Panc1 (cell line): Measurements from ENCODE around the gene PIP4K2C. TPM values are rescaled to one million over a fixed set of nuclear protein-coding genes. Genes with fewer than 3 reads are reported as not detected.

Source experiments
- ATAC-seq: fragments of 200-7000 bp; cut with Tn5 transposase; 2 replicates; pipeline ENCODE4 v1.9.1; 2020; ENCODE audit warnings: mild to moderate bottlenecking, moderate library complexity
- BruUV-seq: library from RNA; stranded (reverse); fragments of 400-500 nt; replicated peaks from 2 replicates; lab custom pipeline; 2021; lab: Mats Ljungman, UMichigan
- CTCF ChIA-PET: fragments of 300-600 bp; sonication (Branson Sonifier 250); formaldehyde crosslinking; loops from one replicate; lab custom pipeline; 2022; ENCODE audit warnings: antibody characterized with exemption; lab: Charles Lee
- POLR2A ChIA-PET: fragments of 300-600 bp; sonication (Branson Sonifier 250); formaldehyde crosslinking; loops from one replicate; lab custom pipeline; 2022; ENCODE audit warnings: antibody characterized with exemption; lab: Charles Lee
- DNase-seq: peaks from one replicate; pipeline ENCODE4 v3.0.0-alpha.2; 2010; ENCODE audit warnings: low read depth, low spot score
- H3K27ac ChIP-seq: 2 replicates; pipeline ENCODE4 v1.5.1; 2011; ENCODE audit warnings: mild to moderate bottlenecking, low read length, inconsistent platforms
- H3K27me3 ChIP-seq: fragments of 200-500 bp; sonication (Bioruptor generic); 2 replicates; pipeline ENCODE4 v1.6.0; 2014; ENCODE audit warnings: low read length, inconsistent platforms; ENCODE audit not compliant: control insufficient read depth, insufficient read depth
- H3K36me3 ChIP-seq: fragments of 200-500 bp; sonication (Bioruptor generic); 2 replicates; pipeline ENCODE4 v1.5.1; 2014; ENCODE audit warnings: inconsistent platforms, mild to moderate bottlenecking, low read length, moderate library complexity; ENCODE audit not compliant: control insufficient read depth, insufficient read depth
- H3K4me1 ChIP-seq: 2 replicates; pipeline ENCODE4 v1.5.1; 2011; ENCODE audit warnings: inconsistent platforms, mild to moderate bottlenecking, low read length, moderate library complexity; ENCODE audit not compliant: control insufficient read depth, insufficient read depth
- H3K4me3 ChIP-seq, 2 experiments: 2 replicates each; pipeline ENCODE4 v1.5.1; 2011 to 2012; ENCODE audit warnings: low read depth in 2 of 2, low read length in 2 of 2, mild to moderate bottlenecking in 2 of 2, inconsistent platforms in 1 of 2, moderate library complexity in 1 of 2
- H3K9me3 ChIP-seq: fragments of 200-500 bp; sonication (Bioruptor generic); 2 replicates; pipeline ENCODE4 v1.5.1; 2014; ENCODE audit warnings: low read depth, mild to moderate bottlenecking, inconsistent platforms, low read length, moderate library complexity; ENCODE audit not compliant: control insufficient read depth, insufficient read depth
- POLR2AphosphoS5 ChIP-seq: IDR thresholded peaks from 2 replicates; pipeline ENCODE4 v1.6.1; 2012; ENCODE audit warnings: mild to moderate bottlenecking, low read depth, low read length, moderate library complexity
- SIN3A ChIP-seq: IDR thresholded peaks from 2 replicates; pipeline ENCODE4 v1.6.1; 2012; ENCODE audit warnings: low read depth, mild to moderate bottlenecking, low read length, moderate library complexity, borderline replicate concordance; ENCODE audit not compliant: insufficient read depth
- TCF7L2 ChIP-seq: IDR thresholded peaks from 2 replicates; pipeline ENCODE4 v1.6.1; 2011; ENCODE audit warnings: mild to moderate bottlenecking, low read depth, low read length, inconsistent platforms
- in situ Hi-C: cut with HindIII; loops from 2 replicates; pipeline ENCODE4 v1.10.0; 2016; ENCODE audit warnings: low sequenced_read_pairs, low pct_unique_long_range_greater_than_20kb
- intact Hi-C: fragments of 100-400 bp; cut with micrococcal nuclease; formaldehyde crosslinking; loops from one replicate; pipeline ENCODE4 v1.10.0; 2022; ENCODE audit not compliant: unreplicated experiment
- total RNA-seq: library from RNA; stranded (reverse); gene quantifications from one replicate; pipeline ENCODE4 v1.2.1, GENCODE V29; 2021; ENCODE audit not compliant: unreplicated experiment
- TF ChIP-seq, protein P1 (sequence below), 2 experiments: IDR thresholded peaks; 2 replicates each; pipeline ENCODE4 v1.6.1; 2011 to 2012; ENCODE audit warnings: low read depth in 2 of 2, control low read depth in 1 of 2, low read length in 1 of 2, mild to moderate bottlenecking in 1 of 2, moderate library complexity in 1 of 2; ENCODE audit not compliant: insufficient read depth in 1 of 2
- TF ChIP-seq, protein P2 (sequence below): fragments of 450-650 bp; IDR thresholded peaks from 2 replicates; pipeline ENCODE4 v1.5.1; 2017; ENCODE audit warnings: mild to moderate bottlenecking

PIP4K2C gene
- total RNA-seq, 1 experiment from 2014 or later: 62.6 TPM

- CTCF ChIA-PET: no interaction called here
- Histone ChIP-seq H3K27ac (no peak overlapping the region), H3K36me3 (peaks cover 2% of the 10 kb centered on the region; the same call in 1 of the 2 replicates), H3K4me1 (peaks cover 9% of the 10 kb centered on the region), H3K9me3 (no peaks in the 10 kb centered on the region), H3K4me3 (peak overlapping the region; percentile 58 to 59; a peak in 3 of 4 replicates), H3K27me3 (no peaks in the 10 kb centered on the region)
- BruUV-seq: no TSS peak
- TF ChIP-seq SIN3A (no peak), TCF7L2 (no peak), POLR2AphosphoS5 (no peak)
- TF ChIP-seq, protein P1, sequence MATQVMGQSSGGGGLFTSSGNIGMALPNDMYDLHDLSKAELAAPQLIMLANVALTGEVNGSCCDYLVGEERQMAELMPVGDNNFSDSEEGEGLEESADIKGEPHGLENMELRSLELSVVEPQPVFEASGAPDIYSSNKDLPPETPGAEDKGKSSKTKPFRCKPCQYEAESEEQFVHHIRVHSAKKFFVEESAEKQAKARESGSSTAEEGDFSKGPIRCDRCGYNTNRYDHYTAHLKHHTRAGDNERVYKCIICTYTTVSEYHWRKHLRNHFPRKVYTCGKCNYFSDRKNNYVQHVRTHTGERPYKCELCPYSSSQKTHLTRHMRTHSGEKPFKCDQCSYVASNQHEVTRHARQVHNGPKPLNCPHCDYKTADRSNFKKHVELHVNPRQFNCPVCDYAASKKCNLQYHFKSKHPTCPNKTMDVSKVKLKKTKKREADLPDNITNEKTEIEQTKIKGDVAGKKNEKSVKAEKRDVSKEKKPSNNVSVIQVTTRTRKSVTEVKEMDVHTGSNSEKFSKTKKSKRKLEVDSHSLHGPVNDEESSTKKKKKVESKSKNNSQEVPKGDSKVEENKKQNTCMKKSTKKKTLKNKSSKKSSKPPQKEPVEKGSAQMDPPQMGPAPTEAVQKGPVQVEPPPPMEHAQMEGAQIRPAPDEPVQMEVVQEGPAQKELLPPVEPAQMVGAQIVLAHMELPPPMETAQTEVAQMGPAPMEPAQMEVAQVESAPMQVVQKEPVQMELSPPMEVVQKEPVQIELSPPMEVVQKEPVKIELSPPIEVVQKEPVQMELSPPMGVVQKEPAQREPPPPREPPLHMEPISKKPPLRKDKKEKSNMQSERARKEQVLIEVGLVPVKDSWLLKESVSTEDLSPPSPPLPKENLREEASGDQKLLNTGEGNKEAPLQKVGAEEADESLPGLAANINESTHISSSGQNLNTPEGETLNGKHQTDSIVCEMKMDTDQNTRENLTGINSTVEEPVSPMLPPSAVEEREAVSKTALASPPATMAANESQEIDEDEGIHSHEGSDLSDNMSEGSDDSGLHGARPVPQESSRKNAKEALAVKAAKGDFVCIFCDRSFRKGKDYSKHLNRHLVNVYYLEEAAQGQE (IDR thresholded peaks at IDR 0.05; ENCODE audit: insufficient read depth in 1 of 2, low read depth in 2 of 2, low read length in 1 of 2): no peak
- TF ChIP-seq, protein P2, sequence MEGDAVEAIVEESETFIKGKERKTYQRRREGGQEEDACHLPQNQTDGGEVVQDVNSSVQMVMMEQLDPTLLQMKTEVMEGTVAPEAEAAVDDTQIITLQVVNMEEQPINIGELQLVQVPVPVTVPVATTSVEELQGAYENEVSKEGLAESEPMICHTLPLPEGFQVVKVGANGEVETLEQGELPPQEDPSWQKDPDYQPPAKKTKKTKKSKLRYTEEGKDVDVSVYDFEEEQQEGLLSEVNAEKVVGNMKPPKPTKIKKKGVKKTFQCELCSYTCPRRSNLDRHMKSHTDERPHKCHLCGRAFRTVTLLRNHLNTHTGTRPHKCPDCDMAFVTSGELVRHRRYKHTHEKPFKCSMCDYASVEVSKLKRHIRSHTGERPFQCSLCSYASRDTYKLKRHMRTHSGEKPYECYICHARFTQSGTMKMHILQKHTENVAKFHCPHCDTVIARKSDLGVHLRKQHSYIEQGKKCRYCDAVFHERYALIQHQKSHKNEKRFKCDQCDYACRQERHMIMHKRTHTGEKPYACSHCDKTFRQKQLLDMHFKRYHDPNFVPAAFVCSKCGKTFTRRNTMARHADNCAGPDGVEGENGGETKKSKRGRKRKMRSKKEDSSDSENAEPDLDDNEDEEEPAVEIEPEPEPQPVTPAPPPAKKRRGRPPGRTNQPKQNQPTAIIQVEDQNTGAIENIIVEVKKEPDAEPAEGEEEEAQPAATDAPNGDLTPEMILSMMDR: no peak
- DNase-seq: no peak
- in situ Hi-C loops: no loop called here
- no peak for ATAC-seq
- POLR2A ChIA-PET: no interaction called here
- intact Hi-C loops: no loop called here
These were observed 40.1 kb upstream of the PIP4K2C start for GRCh38 chr12:57550641-57551549.

- intact Hi-C loops (no loop called here), in situ Hi-C loops (no loop called here)
- POLR2A ChIA-PET: interaction anchor here (0.7 kb wide), 1 partner anchor 8 kb away, joined by 3 read pairs; no protein-coding TSS in a partner anchor
- no TSS peak for BruUV-seq
- CTCF ChIA-PET: no interaction called here
- Histone ChIP-seq H3K27ac (no peak overlapping the region), H3K27me3 (no peaks in the 10 kb centered on the region), H3K9me3 (no peaks in the 10 kb centered on the region), H3K4me3 (no peak overlapping the region), H3K4me1 (peaks cover 6% of the 10 kb centered on the region; the same call in 1 of the 2 replicates), H3K36me3 (no peaks in the 10 kb centered on the region; the same call in 1 of the 2 replicates)
- no peak for ATAC-seq
- no peak for DNase-seq
- TF ChIP-seq TCF7L2 (no peak), POLR2AphosphoS5 (no peak), SIN3A (no peak)
- TF ChIP-seq, protein P1 (IDR thresholded peaks at IDR 0.05; ENCODE audit: insufficient read depth in 1 of 2, low read depth in 2 of 2, low read length in 1 of 2): no peak
These were observed 39.2 kb upstream of the PIP4K2C start for GRCh38 chr12:57551637-57552305.
